ENCODE measurements around the gene CORIN. TPM values are rescaled to one million over a fixed set of nuclear protein-coding genes. Genes with fewer than 3 reads are reported as not detected.
"Not testable (repeated sequence)": the region's sequence is repeated elsewhere in the genome, so short reads cannot be mapped to it uniquely, and the experiment has no call there.

The CORIN gene
- total and polyA plus RNA-seq, 8 donors, result 0.31 to 1.7 (median 0.39) TPM; not detected in 2

DNA sequence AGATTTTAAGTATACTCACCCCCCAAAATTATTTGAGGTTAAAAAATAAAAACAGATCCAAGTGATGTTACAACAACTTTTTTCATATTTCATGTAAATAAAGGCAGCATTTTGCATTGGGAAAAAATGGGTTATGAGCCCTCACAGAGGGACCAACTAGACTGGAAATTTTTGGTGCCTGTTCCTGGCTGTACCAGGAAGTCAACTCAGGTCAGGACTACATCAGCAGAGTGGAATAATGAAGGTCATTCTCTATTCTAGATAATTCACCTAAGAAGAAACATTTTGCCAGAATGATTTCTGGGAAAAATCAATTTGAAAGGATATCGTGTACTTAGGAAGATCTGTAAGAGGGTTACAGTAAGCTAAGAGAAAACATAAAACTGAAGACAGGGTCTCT lies 66.8 kb downstream of the CORIN start:
- Histone ChIP-seq H3K27ac (no peak overlapping the region), H3K27me3 (peaks cover 0 to 2% (median 0%) of the 10 kb centered on the region in 3 donors), H3K4me3 (no peak overlapping the region), H3K36me3 (no peaks in the 10 kb centered on the region), H3K9me3 (peaks cover 0 to 5% (median 0%) of the 10 kb centered on the region in 4 donors), H3K4me1 (no peaks in the 10 kb centered on the region)
- WGBS, 5 donors, result 77 to 95% (median 88%) methylated on average over 1 of the region's 1 CpG
- intact Hi-C loops (cut with DNase I; ENCODE audit: low total_unique reads), result no loop called here
- TF ChIP-seq POLR2AphosphoS5 (IDR thresholded peaks at IDR 0.05) (no peak), EP300 (IDR thresholded peaks at IDR 0.05) (no peak), POLR2A (IDR thresholded peaks at IDR 0.05) (no peak)
- TF ChIP-seq, protein P1, sequence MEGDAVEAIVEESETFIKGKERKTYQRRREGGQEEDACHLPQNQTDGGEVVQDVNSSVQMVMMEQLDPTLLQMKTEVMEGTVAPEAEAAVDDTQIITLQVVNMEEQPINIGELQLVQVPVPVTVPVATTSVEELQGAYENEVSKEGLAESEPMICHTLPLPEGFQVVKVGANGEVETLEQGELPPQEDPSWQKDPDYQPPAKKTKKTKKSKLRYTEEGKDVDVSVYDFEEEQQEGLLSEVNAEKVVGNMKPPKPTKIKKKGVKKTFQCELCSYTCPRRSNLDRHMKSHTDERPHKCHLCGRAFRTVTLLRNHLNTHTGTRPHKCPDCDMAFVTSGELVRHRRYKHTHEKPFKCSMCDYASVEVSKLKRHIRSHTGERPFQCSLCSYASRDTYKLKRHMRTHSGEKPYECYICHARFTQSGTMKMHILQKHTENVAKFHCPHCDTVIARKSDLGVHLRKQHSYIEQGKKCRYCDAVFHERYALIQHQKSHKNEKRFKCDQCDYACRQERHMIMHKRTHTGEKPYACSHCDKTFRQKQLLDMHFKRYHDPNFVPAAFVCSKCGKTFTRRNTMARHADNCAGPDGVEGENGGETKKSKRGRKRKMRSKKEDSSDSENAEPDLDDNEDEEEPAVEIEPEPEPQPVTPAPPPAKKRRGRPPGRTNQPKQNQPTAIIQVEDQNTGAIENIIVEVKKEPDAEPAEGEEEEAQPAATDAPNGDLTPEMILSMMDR (IDR thresholded peaks at IDR 0.05), result no peak
- no peak for DNase-seq

- H3K27me3 ChIP-seq; H3K27ac ChIP-seq; H3K9me3 ChIP-seq; DNase-seq; H3K4me1 ChIP-seq; H3K36me3 ChIP-seq; intact Hi-C loops (cut with DNase I; ENCODE audit: low total_unique reads); H3K4me3 ChIP-seq: not testable (repeated sequence)
- WGBS, 5 donors, result 74 to 86% (median 77%) methylated on average over 7 of the region's 7 CpGs
Observed at GRCh38 chr4:47767956-47768355, 69.9 kb downstream of the CORIN start.

DNA sequence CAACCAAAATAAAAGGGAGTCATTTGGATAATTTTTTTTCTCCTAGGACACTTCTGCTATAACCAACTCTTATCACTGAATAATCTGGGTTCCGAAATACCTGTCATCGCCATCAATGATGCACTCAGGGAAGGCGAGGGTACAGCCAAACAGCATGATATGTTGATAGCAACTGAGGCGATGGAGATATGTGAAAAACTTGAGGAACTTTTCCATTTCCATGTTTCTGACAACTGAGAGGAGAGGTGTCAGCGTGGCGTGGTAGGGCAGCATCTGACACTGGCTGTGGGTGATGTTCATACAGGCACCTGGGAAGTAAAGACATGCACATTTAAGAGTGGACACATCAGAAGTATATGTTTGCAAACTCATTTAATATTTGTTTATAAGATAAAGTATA lies 74.6 kb downstream of the CORIN start:
- TF ChIP-seq EP300 (IDR thresholded peaks at IDR 0.05) (no peak), POLR2AphosphoS5 (IDR thresholded peaks at IDR 0.05) (no peak), POLR2A (IDR thresholded peaks at IDR 0.05) (no peak)
- TF ChIP-seq, protein P1 (IDR thresholded peaks at IDR 0.05), result no peak
- Histone ChIP-seq H3K4me3 (no peak overlapping the region), H3K27ac (no peak overlapping the region), H3K9me3 (no peaks in the 10 kb centered on the region), H3K4me1 (no peaks in the 10 kb centered on the region), H3K36me3 (no peaks in the 10 kb centered on the region), H3K27me3 (no peaks in the 10 kb centered on the region)
- WGBS, 5 donors, result 85 to 90% (median 87%) methylated on average over 6 of the region's 6 CpGs
- intact Hi-C loops (cut with DNase I; ENCODE audit: low total_unique reads), result no loop called here
- no peak for DNase-seq

GRCh38 chr4:47762376-47763266 lies 75.2 kb downstream of the CORIN start:
- Histone ChIP-seq H3K9me3 (no peaks in the 10 kb centered on the region), H3K36me3 (no peaks in the 10 kb centered on the region), H3K4me3 (no peak overlapping the region), H3K27me3 (no peaks in the 10 kb centered on the region), H3K27ac (no peak overlapping the region), H3K4me1 (no peaks in the 10 kb centered on the region)
- TF ChIP-seq POLR2A (IDR thresholded peaks at IDR 0.05) (no peak), POLR2AphosphoS5 (IDR thresholded peaks at IDR 0.05) (no peak), EP300 (IDR thresholded peaks at IDR 0.05) (no peak)
- TF ChIP-seq, protein P1 (IDR thresholded peaks at IDR 0.05), result no peak
- intact Hi-C loops (cut with DNase I; ENCODE audit: low total_unique reads), result no loop called here
- DNase-seq, result no peak
- WGBS, 5 donors, result 65 to 79% (median 72%) methylated on average over 2 of the region's 2 CpGs

- H3K4me3 ChIP-seq; H3K27ac ChIP-seq; intact Hi-C loops (cut with DNase I; ENCODE audit: low total_unique reads); H3K27me3 ChIP-seq; H3K4me1 ChIP-seq; DNase-seq; H3K36me3 ChIP-seq: not testable (repeated sequence)
- peaks cover 2 to 13% (median 7%) of the 10 kb centered on the region in 4 donors for H3K9me3 ChIP-seq
- 91 to 94% (median 91%) methylated on average over 9 of the region's 9 CpGs for WGBS, 5 donors
Observed at GRCh38 chr4:47753316-47753715, 84.6 kb downstream of the CORIN start.

Data from stomach (tissue), 9 donors.